Mesenchymal stem cell (in vitro differentiated cells and primary cell): ENCODE results near the gene PALMD.

Experiments used
- DNase-seq: peaks from one replicate; pipeline ENCODE4 v3.0.0-alpha.2; 2013
- H2AFZ ChIP-seq: one replicate; pipeline ENCODE4 v1.6.1; 2013; ENCODE audit warnings: low read depth, mild to moderate bottlenecking, control low read depth, inconsistent platforms, low read length, moderate library complexity
- H2AK5ac ChIP-seq: 2 replicates; pipeline ENCODE4 v1.6.1; 2013; ENCODE audit warnings: low read length, moderate library complexity, mild to moderate bottlenecking, inconsistent platforms; ENCODE audit not compliant: severe bottlenecking
- H2BK120ac ChIP-seq: one replicate; pipeline ENCODE4 v1.6.1; 2013; ENCODE audit warnings: low read depth, mild to moderate bottlenecking, inconsistent platforms, low read length, moderate library complexity
- H2BK12ac ChIP-seq, 2 experiments: one replicate each; pipeline ENCODE4 v1.6.1; 2013; ENCODE audit warnings: inconsistent platforms in 2 of 2, low read length in 2 of 2, mild to moderate bottlenecking in 2 of 2, moderate library complexity in 2 of 2, control low read depth in 1 of 2
- H2BK15ac ChIP-seq: one replicate; pipeline ENCODE4 v1.6.1; 2013; ENCODE audit warnings: mild to moderate bottlenecking, low read depth, inconsistent platforms; ENCODE audit not compliant: poor library complexity, severe bottlenecking
- H2BK5ac ChIP-seq: 2 replicates; pipeline ENCODE4 v1.6.1; 2013; ENCODE audit warnings: low read depth, mild to moderate bottlenecking, low read length, control low read depth, inconsistent platforms; ENCODE audit not compliant: poor library complexity, severe bottlenecking
- H3K14ac ChIP-seq, 2 experiments: one replicate each; pipeline ENCODE4 v1.6.1; 2013; ENCODE audit warnings: inconsistent platforms in 2 of 2, low read length in 2 of 2, control low read depth in 1 of 2, mild to moderate bottlenecking in 1 of 2, moderate library complexity in 1 of 2
- H3K18ac ChIP-seq, 2 experiments: one replicate each; pipeline ENCODE4 v1.6.1; 2013; ENCODE audit warnings: inconsistent platforms in 2 of 2, low read length in 2 of 2, control low read depth in 1 of 2, low read depth in 1 of 2, mild to moderate bottlenecking in 1 of 2
- H3K23ac ChIP-seq, 2 experiments: one replicate each; pipeline ENCODE4 v1.6.1; 2013; ENCODE audit warnings: inconsistent platforms in 2 of 2, low read length in 2 of 2, mild to moderate bottlenecking in 2 of 2, moderate library complexity in 2 of 2, control low read depth in 1 of 2
- H3K27ac ChIP-seq: 2 replicates; pipeline ENCODE4 v1.5.1; 2013; ENCODE audit warnings: mild to moderate bottlenecking, moderate library complexity, low read length, control low read depth, inconsistent platforms; ENCODE audit not compliant: poor library complexity, severe bottlenecking
- H3K27me3 ChIP-seq, 2 experiments: 2 replicates each; pipeline versions ENCODE4 v1.6.1 to v1.7.0; 2013; ENCODE audit warnings: low read length in 2 of 2, mild to moderate bottlenecking in 2 of 2, moderate library complexity in 2 of 2, control low read depth in 1 of 2, inconsistent platforms in 1 of 2; ENCODE audit not compliant: control insufficient read depth in 1 of 2, insufficient read depth in 1 of 2
- H3K36me3 ChIP-seq, 2 experiments: 2 replicates each; pipeline versions ENCODE4 v1.6.1 to v1.7.0; 2013; ENCODE audit warnings: low read length in 2 of 2, control low read depth in 1 of 2, inconsistent platforms in 1 of 2, low read depth in 1 of 2, mild to moderate bottlenecking in 1 of 2; ENCODE audit not compliant: insufficient read depth in 2 of 2, control insufficient read depth in 1 of 2
- H3K4ac ChIP-seq, 2 experiments: one replicate each; pipeline ENCODE4 v1.6.1; 2013; ENCODE audit warnings: inconsistent platforms in 2 of 2, low read length in 2 of 2, mild to moderate bottlenecking in 2 of 2, moderate library complexity in 2 of 2, control low read depth in 1 of 2, low read depth in 1 of 2
- H3K4me1 ChIP-seq: 2 replicates; pipeline ENCODE4 v1.6.1; 2013; ENCODE audit warnings: low read depth, low read length, control low read depth; ENCODE audit not compliant: control insufficient read depth, insufficient read depth
- H3K4me2 ChIP-seq: 2 replicates; pipeline ENCODE4 v1.6.1; 2013; ENCODE audit warnings: low read length, mild to moderate bottlenecking, inconsistent platforms; ENCODE audit not compliant: poor library complexity, severe bottlenecking
- H3K4me3 ChIP-seq, 2 experiments: 2 replicates each; pipeline versions ENCODE4 v1.5.1 to v1.7.0; 2013; ENCODE audit warnings: low read length in 2 of 2, mild to moderate bottlenecking in 2 of 2, control low read depth in 1 of 2, low read depth in 1 of 2; ENCODE audit not compliant: insufficient read depth in 1 of 2
- H3K79me1 ChIP-seq: replicated peaks from 2 replicates; pipeline ENCODE4 v1.6.1; 2013; ENCODE audit warnings: mild to moderate bottlenecking, control low read depth, low read length, inconsistent platforms; ENCODE audit not compliant: poor library complexity, severe bottlenecking
- H3K9ac ChIP-seq: 2 replicates; pipeline ENCODE4 v1.7.0; 2013; ENCODE audit warnings: mild to moderate bottlenecking, low read length, moderate library complexity
- H3K9me3 ChIP-seq: 2 replicates; pipeline ENCODE4 v1.7.0; 2013; ENCODE audit warnings: mild to moderate bottlenecking, low read length; ENCODE audit not compliant: control insufficient read depth
- H4K8ac ChIP-seq: one replicate; pipeline ENCODE4 v1.6.1; 2013; ENCODE audit warnings: inconsistent platforms, mild to moderate bottlenecking, low read length, moderate library complexity
- H4K91ac ChIP-seq: one replicate; pipeline ENCODE4 v1.6.1; 2013; ENCODE audit warnings: mild to moderate bottlenecking, low read length, inconsistent platforms
- WGBS: methylation state at CpG from one replicate; pipeline ENCODE4 v1.1.7; 2013; ENCODE audit warnings: mixed read lengths; 5-methylcytosine and 5-hydroxymethylcytosine counted together

PALMD gene

GRCh38 chr1:99704356-99704816, 58.5 kb downstream of the PALMD start:
- peak overlapping the region; percentile 9 for H2BK15ac ChIP-seq
- no peaks in the 10 kb centered on the region for H3K79me1 ChIP-seq
- no peak overlapping the region for H2AFZ ChIP-seq
- H3K9ac ChIP-seq: no peak overlapping the region
- H4K91ac ChIP-seq: no peak overlapping the region
- H4K8ac ChIP-seq: no peak overlapping the region
- DNase-seq: no peak
- no peak overlapping the region for H3K23ac ChIP-seq
- no peak overlapping the region for H3K4ac ChIP-seq
- peaks cover 3% of the 10 kb centered on the region for H3K4me1 ChIP-seq
- H3K27me3 ChIP-seq: no peaks in the 10 kb centered on the region
- H3K18ac ChIP-seq: no peak overlapping the region
- WGBS: 86% methylated on average over 17 of the region's 17 CpGs
- H3K36me3 ChIP-seq: peaks cover 0 to 8% of the 10 kb centered on the region in 2 experiments
- H3K14ac ChIP-seq: no peak overlapping the region
- no peak overlapping the region for H2BK120ac ChIP-seq
- H2BK12ac ChIP-seq: no peak overlapping the region
- H3K4me3 ChIP-seq: no peak overlapping the region
- no peak overlapping the region for H3K4me2 ChIP-seq
- H2BK5ac ChIP-seq: no peak overlapping the region
- no peak overlapping the region for H3K27ac ChIP-seq
- H3K9me3 ChIP-seq: peaks cover 10% of the 10 kb centered on the region
- H2AK5ac ChIP-seq: peak overlapping the region; percentile 57

- no peak overlapping the region for H3K4me3 ChIP-seq
- H2BK120ac ChIP-seq: no peak overlapping the region
- no peak overlapping the region for H3K23ac ChIP-seq
- peaks cover 0 to 8% of the 10 kb centered on the region in 2 experiments for H3K36me3 ChIP-seq
- DNase-seq: no peak
- H3K14ac ChIP-seq: no peak overlapping the region
- no peak overlapping the region for H3K9ac ChIP-seq
- no peak overlapping the region for H2BK5ac ChIP-seq
- H2BK12ac ChIP-seq: no peak overlapping the region
- H3K4me1 ChIP-seq: peaks cover 3% of the 10 kb centered on the region
- peak overlapping the region; percentile 39 for H3K27ac ChIP-seq
- H2AK5ac ChIP-seq: no peak overlapping the region
- no peaks in the 10 kb centered on the region for H3K27me3 ChIP-seq
- no peak overlapping the region for H2AFZ ChIP-seq
- no peak overlapping the region for H4K91ac ChIP-seq
- no peak overlapping the region for H3K18ac ChIP-seq
- H3K9me3 ChIP-seq: peaks cover 9% of the 10 kb centered on the region
- H3K4me2 ChIP-seq: no peak overlapping the region
- H3K4ac ChIP-seq: no peak overlapping the region
- H2BK15ac ChIP-seq: no peak overlapping the region
- H3K79me1 ChIP-seq: no peaks in the 10 kb centered on the region
- no peak overlapping the region for H4K8ac ChIP-seq
Observed at GRCh38 chr1:99705385-99705784, 59.5 kb downstream of the PALMD start.

- Histone ChIP-seq H3K23ac (no peak overlapping the region), H3K14ac (no peak overlapping the region), H2BK120ac (no peak overlapping the region), H2AK5ac (no peak overlapping the region), H3K9ac (no peak overlapping the region), H2BK15ac (no peak overlapping the region), H4K91ac (no peak overlapping the region), H3K4me3 (no peak overlapping the region), H3K4me2 (no peak overlapping the region), H2BK12ac (no peak overlapping the region), H4K8ac (no peak overlapping the region), H3K36me3 (peaks cover 0 to 12% of the 10 kb centered on the region in 2 experiments), H3K4me1 (peaks cover 3% of the 10 kb centered on the region), H3K18ac (no peak overlapping the region), H2BK5ac (no peak overlapping the region), H3K79me1 (no peaks in the 10 kb centered on the region), H3K27ac (no peak overlapping the region), H3K4ac (no peak overlapping the region), H2AFZ (no peak overlapping the region), H3K9me3 (no peaks in the 10 kb centered on the region), H3K27me3 (no peaks in the 10 kb centered on the region)
- WGBS: 0% methylated on average over 3 of the region's 4 CpGs
- peak; percentile 67 for DNase-seq
Observed at GRCh38 chr1:99707535-99708142, 61.7 kb downstream of the PALMD start.

- H3K4me3 ChIP-seq: no peak overlapping the region
- H3K9ac ChIP-seq: no peak overlapping the region
- no peaks in the 10 kb centered on the region for H3K27me3 ChIP-seq
- no peak overlapping the region for H2BK120ac ChIP-seq
- H2AFZ ChIP-seq: no peak overlapping the region
- no peak for DNase-seq
- 100% methylated on average over 2 of the region's 4 CpGs for WGBS
- H3K14ac ChIP-seq: no peak overlapping the region
- H4K91ac ChIP-seq: no peak overlapping the region
- peaks cover 0 to 9% of the 10 kb centered on the region in 2 experiments for H3K36me3 ChIP-seq
- no peaks in the 10 kb centered on the region for H3K79me1 ChIP-seq
- no peak overlapping the region for H3K27ac ChIP-seq
- H3K4me2 ChIP-seq: no peak overlapping the region
- H2BK5ac ChIP-seq: no peak overlapping the region
- no peak overlapping the region for H3K18ac ChIP-seq
- H3K4ac ChIP-seq: no peak overlapping the region
- H2AK5ac ChIP-seq: no peak overlapping the region
- H2BK12ac ChIP-seq: no peak overlapping the region
- no peaks in the 10 kb centered on the region for H3K4me1 ChIP-seq
- H3K23ac ChIP-seq: no peak overlapping the region
- no peaks in the 10 kb centered on the region for H3K9me3 ChIP-seq
- no peak overlapping the region for H4K8ac ChIP-seq
- no peak overlapping the region for H2BK15ac ChIP-seq
Observed at GRCh38 chr1:99710994-99711393, 65.1 kb downstream of the PALMD start.
